Vagina (tissue), 1 donor: Measurements from ENCODE around the gene GAGE12E. TPM values are rescaled to one million over a fixed set of nuclear protein-coding genes. Genes with fewer than 3 reads are reported as not detected.

Experiments used
- small RNA-seq: library from RNA; depleted of rRNA; stranded (forward); fragments of <200 nt; gene quantifications from one replicate; pipeline ENCODE3, GENCODE V24; 2016
- total RNA-seq: library from RNA; depleted of rRNA; stranded (reverse); fragments of >200 nt; gene quantifications from one replicate; pipeline ENCODE4 v1.2.3, GENCODE V29; 2016

The GAGE12E gene
- total RNA-seq, 1 donor from 2014 or later, result not detected

Small RNAs within 50 kb of the gene (small RNA-seq; reads per million reads assigned to genes)
- not detected for gene GAGE12B

Other genes with a start within 250 kb of the GAGE12E start
- not detected for gene GAGE10, start 247.6 kb upstream of the GAGE12E start, total RNA-seq
- not detected for gene GAGE12J, start 229.3 kb upstream of the GAGE12E start, total RNA-seq
- not detected for gene GAGE13, start 219.7 kb upstream of the GAGE12E start, total RNA-seq
- gene GAGE12C, start 19.1 kb upstream of the GAGE12E start, total RNA-seq, result not detected
- not detected for gene GAGE12D, start 9.6 kb upstream of the GAGE12E start, total RNA-seq
- gene GAGE12F, start 9.6 kb downstream of the GAGE12E start, total RNA-seq, result not detected
- gene GAGE12G, start 19.1 kb downstream of the GAGE12E start, total RNA-seq, result not detected
- gene GAGE12H, start 28.7 kb downstream of the GAGE12E start, total RNA-seq, result not detected
- gene GAGE2A, start 38.2 kb downstream of the GAGE12E start, total RNA-seq, result not detected
- gene GAGE1, start 47.7 kb downstream of the GAGE12E start, total RNA-seq, result not detected
- not detected for gene PAGE1, start 144.7 kb downstream of the GAGE12E start, total RNA-seq